Measurements from ENCODE around the gene CPAMD8.
A peak's percentile ranks its signal among the peaks of the same experiment; 100 is the strongest.

CPAMD8 gene

DNA sequence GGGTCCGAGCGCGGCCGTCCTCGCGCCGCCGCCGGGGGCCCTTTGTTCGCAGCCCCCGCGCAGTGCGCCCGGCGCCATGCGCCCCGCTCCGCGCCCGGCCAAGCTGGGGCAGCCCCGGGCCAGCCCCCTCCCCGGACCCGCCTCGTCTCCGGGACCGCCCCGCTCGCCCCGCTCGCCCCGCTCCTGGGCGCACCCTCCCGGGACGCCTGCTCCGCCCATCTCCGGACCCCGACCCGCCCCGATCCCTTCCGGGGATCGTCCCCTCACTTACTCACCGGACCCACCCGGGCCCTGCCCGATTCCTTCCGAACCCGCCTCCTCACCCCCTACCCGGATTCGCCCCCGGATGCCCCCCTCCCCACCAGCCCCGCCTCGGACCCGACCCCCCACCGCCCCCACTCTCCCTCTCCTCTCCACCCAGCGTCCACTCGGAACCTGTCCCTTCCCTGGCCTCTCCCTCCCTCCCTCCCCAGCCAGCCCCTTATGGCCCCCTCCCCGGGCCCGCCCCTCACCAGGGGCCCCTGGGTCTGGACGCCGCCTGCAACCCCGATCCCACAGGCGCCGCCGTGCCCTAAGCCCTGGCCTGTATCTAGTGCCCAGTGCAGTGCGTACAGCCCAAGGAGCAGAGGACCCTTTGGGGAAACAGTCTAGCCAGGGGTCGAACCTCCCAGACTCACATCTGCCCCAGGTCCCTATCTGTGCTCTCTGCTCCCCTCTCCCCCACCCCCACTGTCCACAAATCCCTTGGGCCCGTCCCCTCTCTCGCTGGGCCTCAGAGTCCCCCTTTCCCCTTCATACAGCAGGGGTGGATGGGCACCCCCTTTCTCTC is at the start of gene CPAMD8:
Gene CPAMD8 (minus strand): TSS at position 105 of the 829 bp plus-strand sequence. CDS start 168 bp downstream, outside the sequence.
- Histone ChIP-seq H3K9ac (peak within 1 kb of the TSS; percentile 58 to 75 (median 70)), H4K20me1 (peaks cover 0 to 4% (median 0%) of the 10 kb centered on the region in 11 experiments; a peak in 1 of 22 replicates), H3K4me1 (peaks cover 32 to 52% (median 43%) of the 10 kb centered on the region in 10 experiments), H3K27ac (peak within 1 kb of the TSS in 10 of 11 experiments; percentile 29 to 61 (median 50); a peak in 17 of 22 replicates), H3K4me2 (peak within 1 kb of the TSS; percentile 76 to 99 (median 92)), H3K27me3 (peaks cover 15 to 33% (median 28%) of the 10 kb centered on the region in 11 experiments), H3K36me3 (peaks cover 0 to 22% (median 10%) of the 10 kb centered on the region in 11 experiments; a peak in 13 of 22 replicates), H3K9me3 (replicated peaks in 1 of 11) (peaks cover 23 to 32% (median 29%) of the 10 kb centered on the region in 11 experiments), H3K4me3 (peak within 1 kb of the TSS; percentile 54 to 76 (median 64))
- no peak for TF ChIP-seq Cebpa-rat (IDR thresholded peaks at IDR 0.05)

GRCh38 chr19:17075864-17076542 is 49.4 kb upstream of the CPAMD8 start:
- Histone ChIP-seq H3K4me3 (peak overlapping the region; percentile 78 to 97 (median 93)), H3K9ac (peak overlapping the region; percentile 86 to 96 (median 92)), H3K27me3 (no peaks in the 10 kb centered on the region), H3K4me2 (peak overlapping the region; percentile 92 to 100 (median 99)), H3K9me3 (replicated peaks in 1 of 11) (no peaks in the 10 kb centered on the region), H3K27ac (peak overlapping the region; percentile 77 to 99 (median 92)), H3K4me1 (peaks cover 61 to 78% (median 65%) of the 10 kb centered on the region in 10 experiments), H3K36me3 (peaks cover 18 to 40% (median 29%) of the 10 kb centered on the region in 11 experiments; a peak in 21 of 22 replicates), H4K20me1 (peaks cover 27 to 72% (median 41%) of the 10 kb centered on the region in 11 experiments; a peak in 21 of 22 replicates)
- TF ChIP-seq Cebpa-rat (IDR thresholded peaks at IDR 0.05): no peak

DNA sequence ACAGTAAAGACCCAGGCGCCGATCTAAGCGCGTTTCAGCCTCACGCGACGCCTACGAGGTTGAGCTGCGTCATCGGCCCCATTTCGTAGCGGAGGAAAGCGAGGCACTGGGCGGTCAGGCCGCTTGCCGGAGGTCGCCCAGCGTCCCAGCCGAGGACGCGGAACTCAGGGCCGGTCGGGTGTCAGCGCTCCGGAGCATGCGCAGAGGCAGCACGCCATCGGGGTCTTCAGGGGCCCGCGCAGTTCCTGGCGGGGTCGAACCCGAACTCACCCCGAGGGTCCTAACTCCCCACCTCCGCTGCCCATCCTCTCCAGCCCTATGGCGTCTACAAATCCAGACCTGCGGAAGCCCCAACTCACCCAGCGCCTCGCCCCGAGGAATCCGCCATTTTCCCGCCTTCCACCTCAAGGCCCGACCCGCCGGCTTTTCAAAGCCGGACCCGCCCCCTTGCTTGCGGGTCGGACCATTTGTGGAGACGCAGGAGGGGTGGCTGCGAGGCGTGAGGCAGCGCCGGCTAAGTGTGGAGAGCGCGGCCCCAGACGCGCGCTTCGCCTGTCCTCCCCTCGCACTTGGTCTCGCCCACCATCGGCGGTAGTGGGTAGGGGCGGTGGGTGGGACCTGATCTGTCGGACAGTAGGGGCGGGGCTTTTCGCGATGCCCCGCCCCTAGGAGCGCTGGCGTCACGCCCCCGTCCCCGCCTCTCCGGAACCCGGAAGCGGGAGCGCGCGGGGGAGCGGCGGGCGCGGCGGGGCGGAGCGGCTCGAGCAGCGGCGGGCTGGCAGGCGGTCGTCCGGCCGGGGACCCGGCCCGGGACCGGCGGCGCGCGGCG is 48.6 kb upstream of the CPAMD8 start, which contains the start of the genes HAUS8 and MYO9B:
Gene HAUS8 (minus strand): TSS at position 418 of the 829 bp plus-strand sequence. CDS start 30 bp downstream, at position 388.
Gene MYO9B (plus strand): TSS at position 743 of the 829 bp plus-strand sequence. CDS start 25,941 bp downstream, outside the sequence.
- TF ChIP-seq Cebpa-rat (IDR thresholded peaks at IDR 0.05): no peak
- peaks cover 59 to 78% (median 63%) of the 10 kb centered on the region in 10 experiments for H3K4me1 ChIP-seq

DNA sequence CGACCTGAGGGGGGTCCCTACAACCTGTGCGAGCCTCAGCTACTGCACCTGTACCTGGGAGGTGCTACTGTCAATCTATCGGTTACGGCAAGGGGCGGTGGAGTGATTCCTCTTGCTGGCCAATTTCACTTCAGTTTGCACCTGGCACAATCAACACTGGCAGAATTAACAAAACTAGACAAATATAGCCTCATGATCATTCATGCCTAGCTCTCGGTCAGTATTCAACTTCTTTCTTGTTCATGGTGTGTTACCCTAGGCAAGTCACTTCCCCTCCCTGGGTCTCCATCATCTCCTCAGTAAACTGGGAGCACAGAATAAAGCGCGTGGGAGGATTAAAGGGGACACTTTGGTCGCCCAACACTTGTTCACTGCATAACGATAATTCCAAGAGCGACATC is 48.0 kb upstream of the CPAMD8 start:
- no peaks in the 10 kb centered on the region for H3K27me3 ChIP-seq
- peaks cover 25 to 53% (median 39%) of the 10 kb centered on the region in 11 experiments; a peak in 21 of 22 replicates for H3K36me3 ChIP-seq
- peaks cover 64 to 81% (median 67%) of the 10 kb centered on the region in 10 experiments for H3K4me1 ChIP-seq
- no peak for TF ChIP-seq Cebpa-rat (IDR thresholded peaks at IDR 0.05)
- H3K4me3 ChIP-seq: peak overlapping the region; percentile 78 to 97 (median 93)
- H3K4me2 ChIP-seq: peak overlapping the region; percentile 85 to 99 (median 94)
- peaks cover 23 to 76% (median 37%) of the 10 kb centered on the region in 11 experiments; a peak in 20 of 22 replicates for H4K20me1 ChIP-seq
- no peaks in the 10 kb centered on the region for H3K9me3 ChIP-seq (replicated peaks in 1 of 11)
- H3K9ac ChIP-seq: peak overlapping the region; percentile 77 to 96 (median 92)
- peak overlapping the region; percentile 59 to 99 (median 92) for H3K27ac ChIP-seq

More for the DNA sequence above, 48.6 kb upstream of the CPAMD8 start, which contains the start of the genes HAUS8 and MYO9B:
- Histone ChIP-seq H3K9me3 (replicated peaks in 1 of 11) (no peaks in the 10 kb centered on the region), H3K4me3 (peak within 1 kb of the TSS; percentile 78 to 97 (median 93)), H3K4me2 (peak within 1 kb of the TSS; percentile 94 to 100 (median 99)), H3K9ac (peak within 1 kb of the TSS; percentile 86 to 96 (median 92)), H3K36me3 (peaks cover 25 to 47% (median 36%) of the 10 kb centered on the region in 11 experiments; a peak in 21 of 22 replicates), H3K27me3 (no peaks in the 10 kb centered on the region), H4K20me1 (peaks cover 23 to 72% (median 39%) of the 10 kb centered on the region in 11 experiments; a peak in 21 of 22 replicates), H3K27ac (peak within 1 kb of the TSS; percentile 77 to 99 (median 92))

DNA sequence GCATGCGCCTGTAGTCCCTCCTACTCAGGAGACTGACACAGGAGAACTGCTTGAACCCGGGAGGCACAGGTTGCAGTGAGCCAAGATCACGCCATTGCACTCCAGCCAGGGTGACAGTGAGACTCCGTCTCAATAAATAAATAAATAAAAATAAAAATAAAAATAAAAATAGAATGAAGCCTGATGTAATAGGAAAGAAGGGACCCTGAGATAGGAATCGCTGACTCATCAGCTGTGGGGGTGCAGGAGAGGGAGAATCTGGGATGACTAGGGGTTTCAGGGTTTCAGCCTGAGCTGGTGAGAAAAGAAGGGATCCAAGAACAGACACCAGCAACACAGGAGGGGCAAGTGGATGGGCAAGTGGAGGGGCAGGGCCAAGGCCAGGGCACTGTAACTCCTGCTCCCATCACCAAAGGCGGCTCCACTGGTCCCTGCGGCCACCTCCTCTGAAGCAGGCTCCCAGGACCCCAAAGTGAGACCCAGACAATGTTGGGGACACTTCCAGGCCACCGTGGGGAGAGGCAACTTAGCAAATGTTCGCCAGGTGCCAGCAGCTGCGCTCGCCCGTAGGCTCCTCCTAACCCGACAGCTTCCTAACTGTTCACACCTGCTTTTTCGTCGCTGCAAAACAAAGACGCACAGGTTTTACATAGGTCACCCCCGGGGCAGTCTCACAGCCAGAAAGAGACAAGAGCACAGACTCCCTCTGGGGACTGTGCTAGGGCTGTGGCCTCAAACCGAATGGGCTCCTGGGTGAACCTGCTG is 47.4 kb upstream of the CPAMD8 start:
- peaks cover 64 to 81% (median 67%) of the 10 kb centered on the region in 10 experiments for H3K4me1 ChIP-seq

GRCh38 chr19:17070912-17071311 is 44.3 kb upstream of the CPAMD8 start:
- no peak for TF ChIP-seq Cebpa-rat (IDR thresholded peaks at IDR 0.05)
- Histone ChIP-seq H3K4me2 (peak overlapping the region in 2 of 11 experiments; percentile 4 to 49; a peak in 1 of 22 replicates), H3K9ac (peak overlapping the region in 6 of 11 experiments; percentile 5 to 54 (median 31); a peak in 6 of 22 replicates), H3K4me1 (peaks cover 60 to 85% (median 74%) of the 10 kb centered on the region in 10 experiments), H3K36me3 (peaks cover 26 to 69% (median 60%) of the 10 kb centered on the region in 11 experiments), H4K20me1 (peaks cover 0 to 54% (median 15%) of the 10 kb centered on the region in 11 experiments; a peak in 13 of 22 replicates), H3K9me3 (replicated peaks in 1 of 11) (no peaks in the 10 kb centered on the region), H3K27ac (peak overlapping the region in 2 of 11 experiments; percentile 34; a peak in 3 of 22 replicates), H3K27me3 (no peaks in the 10 kb centered on the region), H3K4me3 (no peak overlapping the region)

More for the DNA sequence above, 47.4 kb upstream of the CPAMD8 start:
- H4K20me1 ChIP-seq: peaks cover 23 to 78% (median 36%) of the 10 kb centered on the region in 11 experiments; a peak in 20 of 22 replicates
- TF ChIP-seq Cebpa-rat (IDR thresholded peaks at IDR 0.05): no peak
- peak overlapping the region; percentile 77 to 96 (median 92) for H3K9ac ChIP-seq
- no peaks in the 10 kb centered on the region for H3K9me3 ChIP-seq (replicated peaks in 1 of 11)
- H3K27ac ChIP-seq: peak overlapping the region; percentile 59 to 99 (median 92); a peak in 21 of 22 replicates
- H3K36me3 ChIP-seq: peaks cover 25 to 57% (median 42%) of the 10 kb centered on the region in 11 experiments; a peak in 21 of 22 replicates
- no peaks in the 10 kb centered on the region for H3K27me3 ChIP-seq
- H3K4me3 ChIP-seq: peak overlapping the region; percentile 78 to 97 (median 93)
- H3K4me2 ChIP-seq: peak overlapping the region; percentile 85 to 99 (median 94)

DNA sequence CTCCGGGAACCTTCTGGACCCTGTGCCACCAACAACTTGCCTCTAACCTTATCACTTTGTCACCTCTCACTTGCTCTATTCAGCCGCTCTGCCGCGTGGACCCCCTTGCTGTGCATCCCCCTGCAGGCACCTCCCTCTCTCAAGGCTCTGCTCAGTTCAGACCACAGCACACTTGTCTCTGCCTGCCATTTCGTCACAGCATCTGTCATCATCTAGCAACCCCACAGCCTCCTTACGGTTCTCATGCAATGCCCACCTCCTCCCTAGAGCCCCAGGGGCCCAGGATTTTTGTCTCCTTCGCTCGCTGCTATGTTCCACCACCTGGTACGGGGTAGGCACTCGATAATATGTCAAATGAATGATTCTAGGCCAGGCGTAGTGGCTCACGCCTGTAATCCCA is 43.8 kb upstream of the CPAMD8 start:
- Histone ChIP-seq H3K4me1 (peaks cover 60 to 85% (median 74%) of the 10 kb centered on the region in 10 experiments), H3K9ac (peak overlapping the region in 10 of 11 experiments; percentile 12 to 54 (median 34); a peak in 16 of 22 replicates), H3K27me3 (no peaks in the 10 kb centered on the region), H3K36me3 (peaks cover 26 to 74% (median 62%) of the 10 kb centered on the region in 11 experiments), H4K20me1 (peaks cover 0 to 54% (median 15%) of the 10 kb centered on the region in 11 experiments; a peak in 12 of 22 replicates), H3K27ac (peak overlapping the region in 4 of 11 experiments; percentile 30 to 35 (median 34); a peak in 5 of 22 replicates), H3K4me2 (peak overlapping the region in 10 of 11 experiments; percentile 29 to 68 (median 52); a peak in 15 of 22 replicates), H3K9me3 (replicated peaks in 1 of 11) (no peaks in the 10 kb centered on the region), H3K4me3 (no peak overlapping the region)
- no peak for TF ChIP-seq Cebpa-rat (IDR thresholded peaks at IDR 0.05)

All from BLaER1 treated with 17β-estradiol and CSF1 and Interleukin-3, amounts not matched to agents 10 nM and 100 nM (cell line).